HepG2 (cell line): ENCODE data around the gene SERPINA3. TPM values are rescaled to one million over a fixed set of nuclear protein-coding genes. Genes with fewer than 3 reads are reported as not detected.

ENCODE experiments used
- FOSL1 ChIP-seq: sonication (generic); formaldehyde crosslinking; IDR thresholded peaks from 2 replicates; pipeline ENCODE4 v1.9.0; 2021; ENCODE audit warnings: missing genetic modification reagents, borderline replicate concordance
- FOXP4 ChIP-seq: sonication (generic); formaldehyde crosslinking; IDR thresholded peaks from 2 replicates; pipeline ENCODE4 v1.4.0; 2020; ENCODE audit warnings: missing genetic modification reagents
- GPBP1L1 ChIP-seq: sonication (generic); formaldehyde crosslinking; IDR thresholded peaks from 2 replicates; pipeline ENCODE4 v1.5.0; 2020; ENCODE audit warnings: mild to moderate bottlenecking, missing genetic modification reagents
- HNRNPL ChIP-seq: fragments of 200-400 bp; formaldehyde crosslinking; IDR thresholded peaks from 2 replicates; pipeline ENCODE4 v1.6.1; 2017; ENCODE audit warnings: mild to moderate bottlenecking, low read depth, low read length
- LCORL ChIP-seq, 2 experiments: fragments of 450-650 bp in 1 of 2; sonication (generic) in 1 of 2; formaldehyde crosslinking in 1 of 2; IDR thresholded peaks; 2 replicates each; pipeline versions ENCODE4 v1.5.0 to v1.6.1; 2017 to 2020; ENCODE audit warnings: antibody characterized with exemption in 1 of 2, missing genetic modification reagents in 1 of 2
- MEIS2 ChIP-seq: sonication (generic); formaldehyde crosslinking; IDR thresholded peaks from 2 replicates; pipeline ENCODE4 v1.9.0; 2021; ENCODE audit warnings: mild to moderate bottlenecking, missing genetic modification reagents
- PRPF4 ChIP-seq: fragments of 200-400 bp; formaldehyde crosslinking; IDR thresholded peaks from 2 replicates; pipeline ENCODE4 v1.6.1; 2016; ENCODE audit warnings: low read length, low read depth; ENCODE audit not compliant: poor library complexity, severe bottlenecking
- REPIN1 ChIP-seq: sonication (generic); formaldehyde crosslinking; IDR thresholded peaks from 2 replicates; pipeline ENCODE4 v1.8.0; 2022; ENCODE audit warnings: missing genetic modification reagents, low read depth, mild to moderate bottlenecking, borderline replicate concordance
- SATB2 ChIP-seq: sonication (generic); formaldehyde crosslinking; IDR thresholded peaks from 2 replicates; pipeline ENCODE4 v1.5.0; 2020; ENCODE audit warnings: missing genetic modification reagents
- SIN3B ChIP-seq: fragments of 150-350 bp; IDR thresholded peaks from 2 replicates; pipeline ENCODE4 v1.6.1; 2014; ENCODE audit warnings: low read length
- SMAD3 ChIP-seq: sonication (generic); formaldehyde crosslinking; IDR thresholded peaks from 2 replicates; pipeline ENCODE4 v1.4.0; 2020; ENCODE audit warnings: missing genetic modification reagents
- SNAPC4 ChIP-seq: sonication (generic); formaldehyde crosslinking; IDR thresholded peaks from 2 replicates; pipeline ENCODE4 v1.4.0; 2020; ENCODE audit warnings: mild to moderate bottlenecking, missing genetic modification reagents
- SSRP1 ChIP-seq: IDR thresholded peaks from 2 replicates; pipeline ENCODE4 v1.6.1; 2016; ENCODE audit warnings: control low read depth
- ZBTB7B ChIP-seq: sonication (generic); formaldehyde crosslinking; IDR thresholded peaks from 2 replicates; pipeline ENCODE4 v1.4.0; 2020; ENCODE audit warnings: missing genetic modification reagents
- ZFP1 ChIP-seq: IDR thresholded peaks from 2 replicates; pipeline ENCODE4 v1.6.1; 2016
- ZNF10 ChIP-seq: sonication (generic); formaldehyde crosslinking; IDR thresholded peaks from 2 replicates; pipeline ENCODE4 v1.4.0; 2020; ENCODE audit warnings: mild to moderate bottlenecking, low read depth, missing genetic modification reagents, borderline replicate concordance
- ZNF124 ChIP-seq: sonication (generic); formaldehyde crosslinking; IDR thresholded peaks from 2 replicates; pipeline ENCODE4 v1.4.0; 2020; ENCODE audit warnings: missing genetic modification reagents
- ZNF562 ChIP-seq: sonication (generic); formaldehyde crosslinking; IDR thresholded peaks from 2 replicates; pipeline ENCODE4 v1.8.0; 2022; ENCODE audit warnings: missing genetic modification reagents, borderline replicate concordance
- ZNF563 ChIP-seq: sonication (generic); formaldehyde crosslinking; IDR thresholded peaks from 2 replicates; pipeline ENCODE4 v1.8.0; 2022; ENCODE audit warnings: mild to moderate bottlenecking, moderate library complexity, missing genetic modification reagents
- ZNF577 ChIP-seq: sonication (generic); formaldehyde crosslinking; IDR thresholded peaks from 2 replicates; pipeline ENCODE4 v1.4.0; 2020; ENCODE audit warnings: mild to moderate bottlenecking, low read depth, missing genetic modification reagents, borderline replicate concordance
- ZNF766 ChIP-seq: sonication (generic); formaldehyde crosslinking; IDR thresholded peaks from 2 replicates; pipeline ENCODE4 v1.5.0; 2020; ENCODE audit warnings: missing genetic modification reagents, borderline replicate concordance
- ZUFSP ChIP-seq: sonication (generic); formaldehyde crosslinking; IDR thresholded peaks from 2 replicates; pipeline ENCODE4 v1.9.0; 2021; ENCODE audit warnings: missing genetic modification reagents, mild to moderate bottlenecking, borderline replicate concordance
- polyA plus RNA-seq, 8 experiments: library from polyadenylated mRNA; depleted of rRNA in 3 of 8; stranded (reverse) in 7 of 8; unstranded in 1 of 8; fragments of >200 nt; fragmentation: Illumina TruSeq in 4 of 8; extraction: Trizol in 4 of 8; gene quantifications; 2 replicates each; pipeline versions ENCODE4 v1.2.1 to v1.2.3, GENCODE V29; 2011 to 2016; ENCODE audit warnings: low read depth in 4 of 8, missing spikeins in 1 of 8, mixed read lengths in 1 of 8; ENCODE audit not compliant: insufficient read depth in 1 of 8
- total RNA-seq, 5 experiments: library from RNA; depleted of rRNA; stranded (reverse); fragments of >200 nt; fragmentation: Illumina TruSeq; extraction: Trizol; gene quantifications; 2 replicates each; pipeline ENCODE4 v1.2.3, GENCODE V29; 2016; ENCODE audit warnings: low read depth in 1 of 5

The SERPINA3 gene
- total and polyA plus RNA-seq, 2 of the 13 experiments (the other 11 are each of a cell fraction or from before 2014, with no cell fraction given), result 825 to 2,200 TPM

GRCh38 chr14:94582851-94583250, 29.3 kb upstream of the SERPINA3 start (continued):
- TF ChIP-seq SNAPC4 (CRISPR knock-in tag), result no peak
- TF ChIP-seq ZBTB7B (CRISPR knock-in tag), result no peak
- TF ChIP-seq ZNF10 (CRISPR knock-in tag), result no peak
- TF ChIP-seq SSRP1 (CRISPR knock-in tag), result no peak
- no peak for TF ChIP-seq REPIN1 (CRISPR knock-in tag)
- no peak for TF ChIP-seq FOXP4 (CRISPR knock-in tag)
- TF ChIP-seq ZNF124, result 0 out of 2 replicates have a peak, but pooled peaks have one; percentile 30
- TF ChIP-seq LCORL (IDR thresholded peaks at IDR 0.05), result 0 out of 2 replicates have a peak, but pooled peaks have one; percentile 22
- TF ChIP-seq LCORL (CRISPR knock-in tag; IDR thresholded peaks at IDR 0.05), result no peak
- TF ChIP-seq HNRNPL, result no peak
- TF ChIP-seq ZNF766, result no peak
- no peak for TF ChIP-seq GPBP1L1 (CRISPR knock-in tag)
- no peak for TF ChIP-seq ZNF562 (CRISPR knock-in tag)
- no peak for TF ChIP-seq MEIS2 (CRISPR knock-in tag)
- TF ChIP-seq SMAD3 (CRISPR knock-in tag), result no peak
- TF ChIP-seq ZNF577 (CRISPR knock-in tag), result no peak
- no peak for TF ChIP-seq ZNF563 (CRISPR knock-in tag)
- no peak for TF ChIP-seq ZUFSP (CRISPR knock-in tag)
- no peak for TF ChIP-seq SIN3B
- no peak for TF ChIP-seq PRPF4
- no peak; the same call in 1 of the 2 replicates for TF ChIP-seq ZFP1 (CRISPR knock-in tag)
- TF ChIP-seq FOSL1 (CRISPR knock-in tag), result no peak
- TF ChIP-seq SATB2 (CRISPR knock-in tag), result no peak
